Myocyte (in vitro differentiated cells): ENCODE data around the gene EPB41. TPM values are rescaled to one million over a fixed set of nuclear protein-coding genes. Genes with fewer than 3 reads are reported as not detected.

Experiments used
- DNase-seq: peaks from one replicate; pipeline ENCODE4 v3.0.0-alpha.2; 2012; ENCODE audit warnings: low read depth
- polyA plus RNA-seq: library from polyadenylated mRNA; unstranded; fragments of >200 nt; gene quantifications from one replicate; pipeline ENCODE4 v1.2.1, GENCODE V29; 2012; ENCODE audit warnings: missing spikeins
- total RNA-seq: library from RNA; depleted of rRNA; stranded (reverse); fragments of >200 nt; gene quantifications from 2 replicates; pipeline ENCODE4 v1.2.3, GENCODE V29; 2014

Gene EPB41
- total RNA-seq = 0.05 and 0.32 TPM in 2 replicates
- 0.49 TPM for polyA plus RNA-seq

- DNase-seq = peak; percentile 79
Observed at GRCh38 chr1:28914228-28915030, at the start of gene EPB41. TSS of gene EPB41 (plus strand) at chr1:28914569. CDS start at chr1:28987438, 72,869 bp downstream.

GRCh38 chr1:28864695-28865094 is 49.7 kb upstream of the EPB41 start:
- no peak for DNase-seq

GRCh38 chr1:28865997-28866650 is 48.2 kb upstream of the EPB41 start:
- no peak for DNase-seq

DNA sequence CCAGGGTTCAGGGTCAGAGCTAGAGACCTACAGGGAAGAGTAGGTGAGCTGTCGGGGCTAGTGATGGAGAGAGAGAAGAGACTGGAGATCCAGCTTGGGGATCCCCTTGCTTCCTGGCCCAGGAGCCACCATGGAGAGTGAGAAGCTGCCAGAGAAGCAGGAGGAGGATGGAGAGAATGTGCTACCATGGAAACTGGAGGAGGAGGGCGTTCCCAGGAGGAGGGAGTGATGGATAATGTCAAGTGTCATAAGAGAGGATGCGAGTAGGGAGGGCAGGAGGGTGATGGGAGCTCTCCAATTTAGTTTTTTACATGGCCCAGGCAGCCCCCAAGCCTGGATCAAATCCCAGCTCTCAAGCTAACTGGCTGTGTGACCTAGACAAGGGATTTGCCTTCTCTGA is 46.5 kb upstream of the EPB41 start:
- no peak for DNase-seq

GRCh38 chr1:28869952-28870351 is 44.4 kb upstream of the EPB41 start:
- DNase-seq = no peak

- DNase-seq = no peak
Observed at GRCh38 chr1:28871631-28872401, 42.6 kb upstream of the EPB41 start.

- DNase-seq = peak; percentile 34
Observed at GRCh38 chr1:28875134-28875533, 39.2 kb upstream of the EPB41 start.

DNA sequence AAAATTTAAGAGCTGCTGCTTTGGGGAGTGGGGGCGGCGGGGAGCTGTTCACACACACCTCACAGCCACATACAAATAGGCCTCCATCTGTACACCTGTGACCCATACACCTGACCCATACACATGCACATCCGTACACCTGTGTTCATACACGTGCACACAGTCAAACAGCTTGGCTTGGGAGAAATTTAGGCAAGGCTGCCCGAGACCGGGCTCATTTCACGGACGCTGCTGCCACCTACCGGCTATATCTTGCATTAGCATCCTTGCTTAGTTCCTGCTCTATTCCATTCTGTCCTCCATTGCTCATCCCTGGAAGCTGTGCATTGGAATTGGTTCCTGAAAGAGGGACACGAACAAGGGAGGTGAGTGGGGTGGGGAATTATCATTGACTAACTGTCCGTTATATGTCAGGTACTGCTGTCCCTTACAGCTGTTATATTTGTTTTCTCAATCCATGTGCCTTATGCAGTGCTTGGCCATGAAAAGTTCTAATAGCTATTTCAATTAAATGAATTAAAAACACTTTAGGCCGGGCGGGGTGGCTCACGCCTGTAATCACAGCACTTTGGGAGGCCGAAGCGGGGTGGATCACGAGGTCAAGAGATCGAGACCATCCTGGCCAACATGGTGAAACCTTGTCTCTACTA is 37.1 kb upstream of the EPB41 start:
- DNase-seq = peak; percentile 76

GRCh38 chr1:28878796-28879195 is 35.6 kb upstream of the EPB41 start:
- no peak for DNase-seq

DNA sequence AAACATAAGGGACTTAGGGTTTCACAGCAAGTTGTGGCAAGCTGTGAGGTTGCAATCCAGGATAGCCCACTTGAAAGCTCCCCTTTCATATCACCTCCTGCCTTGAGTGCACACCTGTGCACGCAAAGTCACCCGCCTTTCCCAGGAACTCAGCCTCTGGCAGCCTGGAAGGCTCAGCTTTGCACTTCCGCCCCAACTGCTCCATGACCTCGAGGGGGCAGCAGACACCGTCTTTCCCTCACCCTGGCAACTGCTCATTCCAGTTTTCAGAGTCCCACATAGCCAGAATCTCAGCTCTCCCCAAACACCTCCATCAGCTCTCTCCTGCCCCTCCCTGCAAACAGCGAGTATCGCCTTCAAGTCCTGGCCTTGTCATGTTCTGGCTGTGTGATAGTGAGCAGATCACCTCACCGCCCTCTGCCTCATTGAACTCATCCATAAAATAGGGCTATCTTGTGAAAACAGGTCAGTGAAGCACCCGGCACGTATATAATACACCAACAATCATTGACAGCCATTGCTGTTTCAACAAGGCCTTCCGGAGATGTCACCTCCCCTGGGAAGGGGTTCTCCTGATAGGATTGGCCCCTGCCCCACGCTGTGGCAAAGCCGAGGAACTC is 32.2 kb upstream of the EPB41 start:
- peak; percentile 88 for DNase-seq

- no peak for DNase-seq
Observed at GRCh38 chr1:28883242-28883616, 31.1 kb upstream of the EPB41 start.

- DNase-seq = no peak
Observed at GRCh38 chr1:28885472-28885877, 28.9 kb upstream of the EPB41 start.

GRCh38 chr1:28885977-28886730 is 28.2 kb upstream of the EPB41 start:
- DNase-seq = no peak

GRCh38 chr1:28886731-28887418 is 27.5 kb upstream of the EPB41 start:
- DNase-seq = peak; percentile 34

DNA sequence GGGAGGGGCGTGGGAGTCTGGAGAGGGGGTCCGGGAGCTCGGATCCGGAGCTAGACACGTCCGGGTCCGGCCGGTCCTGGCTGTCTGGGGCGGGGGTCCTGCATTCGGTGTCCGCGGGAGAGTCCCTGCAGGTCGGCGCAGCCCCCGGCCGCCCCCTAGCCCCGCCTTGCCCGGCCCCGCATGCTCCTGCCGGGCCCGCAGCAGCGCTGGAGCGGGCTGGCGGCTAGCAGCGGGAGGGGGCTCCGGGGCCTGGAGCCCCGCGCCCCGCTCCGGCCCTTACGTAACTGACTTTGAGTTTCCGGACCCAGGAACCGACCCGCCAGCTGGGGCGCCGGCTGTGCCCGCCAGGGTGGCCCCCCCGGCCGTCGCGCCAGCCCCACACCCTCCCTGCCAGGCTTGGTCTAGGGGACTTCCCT is 26.9 kb upstream of the EPB41 start:
- DNase-seq = no peak

- no peak for DNase-seq
Observed at GRCh38 chr1:28887835-28888682, 26.3 kb upstream of the EPB41 start.

GRCh38 chr1:28888915-28889314 is 25.5 kb upstream of the EPB41 start:
- no peak for DNase-seq

- DNase-seq = no peak
Observed at GRCh38 chr1:28889357-28889756, 25.0 kb upstream of the EPB41 start.

DNA sequence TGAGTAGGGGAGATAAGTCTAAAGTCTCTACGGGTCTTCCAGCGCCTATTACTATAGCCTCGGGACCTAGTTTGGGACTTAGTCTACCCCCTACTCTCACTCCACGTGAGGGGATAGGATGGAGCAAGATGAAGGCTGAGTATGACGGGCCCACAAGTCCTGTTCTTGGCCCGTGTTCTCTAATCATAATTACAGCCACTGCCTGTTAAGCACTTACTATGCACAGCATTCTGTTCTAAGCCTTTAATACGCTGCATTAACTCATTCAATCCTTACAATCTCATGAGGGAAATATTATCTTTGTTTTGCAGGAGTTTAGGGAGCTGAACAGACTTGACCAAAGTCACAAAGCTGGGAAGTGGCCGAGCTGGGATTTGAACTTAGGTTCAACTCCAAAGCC is 23.9 kb upstream of the EPB41 start:
- DNase-seq = no peak
